ENCODE measurements around the gene NLRX1. TPM values are rescaled to one million over a fixed set of nuclear protein-coding genes. Genes with fewer than 3 reads are reported as not detected.

The NLRX1 gene
- 10 to 100 TPM; 21.8 to 29.6 TPM for total RNA-seq
- polyA plus RNA-seq (2013, experiment 1 of 2) = 11.7 TPM
- polyA plus RNA-seq (2013, experiment 2 of 2) = 9.7 TPM
- long read RNA-seq, experiment 1, partial matches to known transcripts = 11 of 15 reads
- long read RNA-seq, experiment 1, other reads (novel, unspliced or antisense) = 3 of 15 reads
- long read RNA-seq, experiment 2, full-length matches to known transcripts = 23 of 63 reads
- long read RNA-seq, experiment 2, partial matches to known transcripts = 8 of 63 reads
- long read RNA-seq, experiment 2, other reads (novel, unspliced or antisense) = 32 of 63 reads
- long read RNA-seq, experiment 3, transcript NLRX1-204 (10 exons, 3,716 nt) = major isoform, 15 of 58 reads
- long read RNA-seq, experiment 3, transcript NLRX1-201 (10 exons, 3,744 nt) = minor isoform, 12 of 58 reads
- long read RNA-seq, experiment 3, partial matches to known transcripts = 10 of 58 reads
- long read RNA-seq, experiment 3, other reads (novel, unspliced or antisense) = 21 of 58 reads
- long read RNA-seq, experiment 4, partial matches to known transcripts = 1 of 2 reads
- long read RNA-seq, experiment 4, other reads (novel, unspliced or antisense) = 1 of 2 reads

GRCh38 chr11:119168471-119169281 is at the start of gene NLRX1:
Gene NLRX1 (plus strand): TSS chr11:119168725. CDS start chr11:119171404, 2,679 bp downstream.
- H3K4me1 Mint-ChIP-seq = peaks cover 8% of the 10 kb centered on the region
- Histone ChIP-seq H3K9me3 (ENCODE audit: control insufficient read depth, low read length) (no peaks in the 10 kb centered on the region), H3K27ac (ENCODE audit: low read depth, low read length) (peak within 1 kb of the TSS; percentile 70), H3K36me3 (ENCODE audit: control insufficient read depth, insufficient read depth, low read length) (no peaks in the 10 kb centered on the region), H3K9ac (ENCODE audit: extremely low read depth, low read length, poor library complexity, severe bottlenecking) (peak within 1 kb of the TSS; percentile 93), H3K4me1 (ENCODE audit: control insufficient read depth, insufficient read depth, low read length) (no peaks in the 10 kb centered on the region), H3K4me3 (ENCODE audit: low read length) (peak within 1 kb of the TSS; percentile 83), H3K27me3 (ENCODE audit: control insufficient read depth, insufficient read depth, low read length, poor library complexity, severe bottlenecking) (no peaks in the 10 kb centered on the region)
- H3K27me3 Mint-ChIP-seq (ENCODE audit: insufficient read depth) = no peaks in the 10 kb centered on the region
- peak within 1 kb of the TSS; percentile 84 for H3K4me3 Mint-ChIP-seq
- TF ChIP-seq CTCF (conservative IDR thresholded peaks at IDR 0.05) = peak; percentile 86
- H3K27ac Mint-ChIP-seq = peak within 1 kb of the TSS; percentile 99
- H3K9me3 Mint-ChIP-seq = no peaks in the 10 kb centered on the region
- WGBS, 2 experiments (ENCODE audit: insufficient coverage in 1 of 2, insufficient read length in 1 of 2) = 3 to 4% methylated on average over 13 to 63 of the region's 63 CpGs
- DNase-seq = peak; percentile 94
- no peaks in the 10 kb centered on the region for H3K36me3 Mint-ChIP-seq (ENCODE audit: low read depth)

GRCh38 chr11:119118946-119119345 is 49.6 kb upstream of the NLRX1 start:
- Histone ChIP-seq H3K9me3 (ENCODE audit: control insufficient read depth, low read length) (no peaks in the 10 kb centered on the region), H3K4me1 (ENCODE audit: control insufficient read depth, insufficient read depth, low read length) (no peaks in the 10 kb centered on the region), H3K9ac (ENCODE audit: extremely low read depth, low read length, poor library complexity, severe bottlenecking) (no peak overlapping the region), H3K36me3 (ENCODE audit: control insufficient read depth, insufficient read depth, low read length) (peaks cover 5% of the 10 kb centered on the region), H3K4me3 (ENCODE audit: low read length) (no peak overlapping the region), H3K27ac (ENCODE audit: low read depth, low read length) (no peak overlapping the region), H3K27me3 (ENCODE audit: control insufficient read depth, insufficient read depth, low read length, poor library complexity, severe bottlenecking) (no peaks in the 10 kb centered on the region)
- TF ChIP-seq CTCF (conservative IDR thresholded peaks at IDR 0.05) = no peak
- no peak overlapping the region for H3K4me3 Mint-ChIP-seq
- no peak for DNase-seq
- peaks cover 9% of the 10 kb centered on the region for H3K36me3 Mint-ChIP-seq (ENCODE audit: low read depth)
- no CpG with 5 or more reads among the region's 1 CpG for WGBS, 2 experiments (ENCODE audit: insufficient coverage in 1 of 2, insufficient read length in 1 of 2)
- no peak overlapping the region for H3K27ac Mint-ChIP-seq
- H3K27me3 Mint-ChIP-seq (ENCODE audit: insufficient read depth) = no peaks in the 10 kb centered on the region
- H3K4me1 Mint-ChIP-seq = peaks cover 18% of the 10 kb centered on the region
- H3K9me3 Mint-ChIP-seq = no peaks in the 10 kb centered on the region

- Histone ChIP-seq H3K9me3 (ENCODE audit: control insufficient read depth, low read length) (no peaks in the 10 kb centered on the region), H3K4me3 (ENCODE audit: low read length) (peak overlapping the region; percentile 94), H3K27ac (ENCODE audit: low read depth, low read length) (no peak overlapping the region), H3K9ac (ENCODE audit: extremely low read depth, low read length, poor library complexity, severe bottlenecking) (peak overlapping the region; percentile 59), H3K4me1 (ENCODE audit: control insufficient read depth, insufficient read depth, low read length) (no peaks in the 10 kb centered on the region), H3K27me3 (ENCODE audit: control insufficient read depth, insufficient read depth, low read length, poor library complexity, severe bottlenecking) (no peaks in the 10 kb centered on the region), H3K36me3 (ENCODE audit: control insufficient read depth, insufficient read depth, low read length) (peaks cover 19% of the 10 kb centered on the region)
- H3K4me1 Mint-ChIP-seq = peaks cover 18% of the 10 kb centered on the region
- H3K27ac Mint-ChIP-seq = peak overlapping the region; percentile 78
- 65 to 72% methylated on average over 5 of the region's 5 CpGs for WGBS, 2 experiments (ENCODE audit: insufficient coverage in 1 of 2, insufficient read length in 1 of 2)
- H3K36me3 Mint-ChIP-seq (ENCODE audit: low read depth) = peaks cover 11% of the 10 kb centered on the region
- peak overlapping the region; percentile 91 for H3K4me3 Mint-ChIP-seq
- no peaks in the 10 kb centered on the region for H3K27me3 Mint-ChIP-seq (ENCODE audit: insufficient read depth)
- no peak for TF ChIP-seq CTCF (conservative IDR thresholded peaks at IDR 0.05)
- DNase-seq = no peak
- no peaks in the 10 kb centered on the region for H3K9me3 Mint-ChIP-seq
Measured at GRCh38 chr11:119120639-119121007, 47.9 kb upstream of the NLRX1 start.

Data from endodermal cell (in vitro differentiated cells).